Mesothelial cell of epicardium (in vitro differentiated cells): ENCODE measurements around the gene ZNF519. TPM values are rescaled to one million over a fixed set of nuclear protein-coding genes. Genes with fewer than 3 reads are reported as not detected.

ENCODE experiments used
- DNase-seq, 2 experiments: peaks; one replicate each; pipeline ENCODE4 v3.0.0; 2021; ENCODE audit warnings: low spot score in 2 of 2; ENCODE audit not compliant: unreplicated experiment in 2 of 2
- H3K27ac Mint-ChIP-seq: 2 replicates; pipeline ENCODE4 v1.8.0; 2021; ENCODE audit warnings: mixed read lengths
- H3K27me3 Mint-ChIP-seq: 2 replicates; pipeline ENCODE4 v1.8.0; 2021; ENCODE audit warnings: low read depth, mixed read lengths
- H3K36me3 Mint-ChIP-seq: 2 replicates; pipeline ENCODE4 v1.8.0; 2021; ENCODE audit warnings: mixed read lengths
- H3K4me1 Mint-ChIP-seq: 2 replicates; pipeline ENCODE4 v1.8.0; 2021; ENCODE audit warnings: mixed read lengths
- H3K4me3 Mint-ChIP-seq: 2 replicates; pipeline ENCODE4 v1.8.0; 2021; ENCODE audit warnings: mild to moderate bottlenecking, moderate library complexity, mixed read lengths
- H3K9me3 Mint-ChIP-seq: 2 replicates; pipeline ENCODE4 v1.8.0; 2021; ENCODE audit warnings: mixed read lengths
- CTCF ChIP-seq: fragments of 200-600 bp; sonication (generic); IDR thresholded peaks from one replicate; pipeline ENCODE4 v1.5.0; 2021; ENCODE audit warnings: antibody characterized with exemption; ENCODE audit not compliant: unreplicated experiment
- total RNA-seq: library from RNA; stranded (reverse); gene quantifications from 3 replicates; pipeline ENCODE4 v1.2.1, GENCODE V29; 2021

The ZNF519 gene
- total RNA-seq, 1 donor from 2014 or later: 24.0 TPM

- no peaks in the 10 kb centered on the region for H3K4me1 Mint-ChIP-seq
- peaks cover 9% of the 10 kb centered on the region for H3K36me3 Mint-ChIP-seq
- H3K9me3 Mint-ChIP-seq: peaks cover 7% of the 10 kb centered on the region
- TF ChIP-seq CTCF: no peak
- no peak overlapping the region for H3K4me3 Mint-ChIP-seq
- no peaks in the 10 kb centered on the region for H3K27me3 Mint-ChIP-seq
- H3K27ac Mint-ChIP-seq: no peak overlapping the region
- no peak for DNase-seq
These were observed 10.1 kb downstream of the ZNF519 start for GRCh38 chr18:14122097-14122496.

- no peak for DNase-seq
- TF ChIP-seq CTCF: no peak
- Mint-ChIP-seq H3K4me1 (no peaks in the 10 kb centered on the region), H3K36me3 (peaks cover 16% of the 10 kb centered on the region), H3K4me3 (no peak overlapping the region), H3K9me3 (peaks cover 12% of the 10 kb centered on the region), H3K27ac (no peak overlapping the region), H3K27me3 (no peaks in the 10 kb centered on the region)
These were observed 11.3 kb downstream of the ZNF519 start for GRCh38 chr18:14120926-14121325.

GRCh38 chr18:14117606-14118005, 14.6 kb downstream of the ZNF519 start:
- no peak for TF ChIP-seq CTCF
- DNase-seq: no peak
- Mint-ChIP-seq H3K27ac (no peak overlapping the region), H3K4me1 (no peaks in the 10 kb centered on the region), H3K36me3 (peaks cover 36% of the 10 kb centered on the region), H3K27me3 (no peaks in the 10 kb centered on the region), H3K4me3 (no peak overlapping the region), H3K9me3 (peaks cover 32% of the 10 kb centered on the region)

GRCh38 chr18:14106906-14107305, 25.3 kb downstream of the ZNF519 start:
- Mint-ChIP-seq H3K36me3 (peaks cover 58% of the 10 kb centered on the region), H3K9me3 (peaks cover 69% of the 10 kb centered on the region), H3K27me3 (no peaks in the 10 kb centered on the region), H3K4me1 (no peaks in the 10 kb centered on the region), H3K4me3 (no peak overlapping the region), H3K27ac (no peak overlapping the region)
- no peak for DNase-seq
- no peak for TF ChIP-seq CTCF

- no peak for DNase-seq
- peaks cover 57% of the 10 kb centered on the region for H3K9me3 Mint-ChIP-seq
- no peaks in the 10 kb centered on the region for H3K4me1 Mint-ChIP-seq
These were observed 27.1 kb downstream of the ZNF519 start for GRCh38 chr18:14104906-14105748.

More at GRCh38 chr18:14104906-14105748, 27.1 kb downstream of the ZNF519 start:
- H3K27ac Mint-ChIP-seq: no peak overlapping the region
- no peaks in the 10 kb centered on the region for H3K27me3 Mint-ChIP-seq
- no peak overlapping the region for H3K4me3 Mint-ChIP-seq
- TF ChIP-seq CTCF: no peak
- peaks cover 59% of the 10 kb centered on the region for H3K36me3 Mint-ChIP-seq
